ENCODE results near the gene MCRIP2.

The MCRIP2 gene

GRCh38 chr16:649631-650030 lies 8.0 kb downstream of the MCRIP2 start:
- DNase-seq, result no peak

GRCh38 chr16:651844-652243 lies 10.2 kb downstream of the MCRIP2 start:
- no peak for DNase-seq

- no peak for DNase-seq
These were observed 11.1 kb downstream of the MCRIP2 start for GRCh38 chr16:652454-653305.

- no peak for DNase-seq
These were observed 12.4 kb downstream of the MCRIP2 start for GRCh38 chr16:654034-654433.

GRCh38 chr16:657487-657886 lies 15.9 kb downstream of the MCRIP2 start:
- DNase-seq, result no peak

GRCh38 chr16:658679-659571 lies 17.3 kb downstream of the MCRIP2 start:
- DNase-seq, result no peak

- DNase-seq, result no peak
These were observed 18.0 kb downstream of the MCRIP2 start for GRCh38 chr16:659618-660017.

- no peak for DNase-seq
These were observed 18.5 kb downstream of the MCRIP2 start for GRCh38 chr16:660132-660458.

GRCh38 chr16:660459-661183 lies 19.0 kb downstream of the MCRIP2 start:
- no peak for DNase-seq

- no peak for DNase-seq
These were observed 19.7 kb downstream of the MCRIP2 start for GRCh38 chr16:661184-661821.

- no peak for DNase-seq
These were observed 20.5 kb downstream of the MCRIP2 start for GRCh38 chr16:662095-662494.

GRCh38 chr16:662597-662996 lies 21.0 kb downstream of the MCRIP2 start:
- no peak for DNase-seq

- no peak for DNase-seq
These were observed 24.9 kb downstream of the MCRIP2 start for GRCh38 chr16:666572-666971.

- no peak for DNase-seq
These were observed 25.6 kb downstream of the MCRIP2 start for GRCh38 chr16:667113-667779.

GRCh38 chr16:667780-668518 lies 26.3 kb downstream of the MCRIP2 start, which contains the start of gene RHOT2:
RHOT2 (plus strand) TSS chr16:668132; CDS start chr16:668200, 68 bp downstream.
- DNase-seq, result peak; percentile 82 to 83

GRCh38 chr16:668519-669171 lies 27.0 kb downstream of the MCRIP2 start:
- DNase-seq, result no peak

GRCh38 chr16:669666-670065 lies 28.0 kb downstream of the MCRIP2 start:
- DNase-seq, result no peak

GRCh38 chr16:670485-671352 lies 29.1 kb downstream of the MCRIP2 start:
- no peak for DNase-seq

GRCh38 chr16:671353-672131 lies 29.9 kb downstream of the MCRIP2 start:
- no peak for DNase-seq
